ENCODE results near the gene ESD.

The ESD gene

GRCh38 chr13:46743191-46743590 lies 53.8 kb downstream of the ESD start:
- no peak for DNase-seq

GRCh38 chr13:46739447-46740098 lies 57.4 kb downstream of the ESD start:
- DNase-seq = no peak

- DNase-seq = no peak
These were observed 58.2 kb downstream of the ESD start for GRCh38 chr13:46738766-46739165.

- no peak for DNase-seq
These were observed 58.9 kb downstream of the ESD start for GRCh38 chr13:46738055-46738454.

- no peak for DNase-seq
These were observed 60.2 kb downstream of the ESD start for GRCh38 chr13:46736541-46737310.

- DNase-seq = no peak
These were observed 61.5 kb downstream of the ESD start for GRCh38 chr13:46735425-46735824.

- no peak for DNase-seq
These were observed 65.4 kb downstream of the ESD start for GRCh38 chr13:46731535-46731934.

- no peak for DNase-seq
These were observed 68.2 kb downstream of the ESD start for GRCh38 chr13:46728777-46729176.

GRCh38 chr13:46726347-46726746 lies 70.6 kb downstream of the ESD start:
- no peak for DNase-seq

Measured in DMS 273 treated with DMSO at 0.1 percent for 48 hours (cell line).